Keratinocyte (primary cell): ENCODE results near the gene C12orf50. TPM values are rescaled to one million over a fixed set of nuclear protein-coding genes. Genes with fewer than 3 reads are reported as not detected.

Experiments
- DNase-seq: peaks from one replicate; pipeline ENCODE4 v3.0.0-alpha.2; 2011; ENCODE audit warnings: low read depth, missing footprints, low spot score
- FAIRE-seq: peaks from 2 replicates; lab custom pipeline; 2011; peaks lifted over from hg19 to GRCh38; lab: Jason Lieb, UNC
- H2AFZ ChIP-seq: 2 replicates; pipeline ENCODE4 v1.6.0; 2012; ENCODE audit warnings: low read length, control low read depth, inconsistent platforms; ENCODE audit not compliant: control insufficient read depth
- H3K27ac ChIP-seq: 2 replicates; pipeline ENCODE4 v1.5.1; 2011; ENCODE audit warnings: low read length; ENCODE audit not compliant: control insufficient read depth, insufficient read depth
- H3K27me3 ChIP-seq: 3 replicates; pipeline ENCODE4 v1.6.0; 2011; ENCODE audit warnings: low read length; ENCODE audit not compliant: control insufficient read depth, insufficient read depth; ENCODE audit errors: extremely low read depth
- H3K36me3 ChIP-seq, 2 experiments: 2 replicates in 1 of 2; 3 replicates in 1 of 2; pipeline ENCODE4 v1.5.1; 2011; ENCODE audit warnings: low read length in 2 of 2, mild to moderate bottlenecking in 1 of 2; ENCODE audit not compliant: control insufficient read depth in 2 of 2, insufficient read depth in 2 of 2; ENCODE audit errors: extremely low read depth in 1 of 2
- H3K4me1 ChIP-seq: 3 replicates; pipeline ENCODE4 v1.5.1; 2011; ENCODE audit warnings: low read length; ENCODE audit not compliant: control insufficient read depth, insufficient read depth; ENCODE audit errors: extremely low read depth
- H3K4me2 ChIP-seq: 3 replicates; pipeline ENCODE4 v1.6.0; 2011; ENCODE audit warnings: low read depth, low read length; ENCODE audit not compliant: control insufficient read depth, insufficient read depth; ENCODE audit errors: extremely low read depth
- H3K4me3 ChIP-seq, 3 experiments: fragments of 200-600 bp in 1 of 3; sonication (generic) in 1 of 3; 2 replicates in 2 of 3; 3 replicates in 1 of 3; pipeline ENCODE4 v1.5.1; 2011 to 2016; ENCODE audit warnings: low read length in 3 of 3, mild to moderate bottlenecking in 3 of 3, control low read depth in 2 of 3, inconsistent platforms in 1 of 3, low read depth in 1 of 3, mixed read lengths in 1 of 3, mixed run types in 1 of 3, moderate library complexity in 1 of 3; ENCODE audit not compliant: control insufficient read depth in 2 of 3, insufficient read depth in 2 of 3; ENCODE audit errors: extremely low read depth in 1 of 3
- H3K79me2 ChIP-seq: 2 replicates; pipeline ENCODE4 v1.6.0; 2012; ENCODE audit warnings: low read length; ENCODE audit not compliant: control insufficient read depth, insufficient read depth
- H3K9ac ChIP-seq: 3 replicates; pipeline ENCODE4 v1.6.0; 2011; ENCODE audit warnings: low read length; ENCODE audit not compliant: control insufficient read depth, insufficient read depth; ENCODE audit errors: extremely low read depth
- H3K9me1 ChIP-seq: 3 replicates; pipeline ENCODE4 v1.6.0; 2011; ENCODE audit warnings: low read length; ENCODE audit not compliant: control insufficient read depth, insufficient read depth; ENCODE audit errors: extremely low read depth
- H3K9me3 ChIP-seq: 2 replicates; pipeline ENCODE4 v1.5.1; 2012; ENCODE audit warnings: low read depth, low read length; ENCODE audit not compliant: control insufficient read depth
- H4K20me1 ChIP-seq: 3 replicates; pipeline ENCODE4 v1.6.0; 2011; ENCODE audit warnings: low read length; ENCODE audit not compliant: control insufficient read depth, insufficient read depth; ENCODE audit errors: extremely low read depth
- EZH2 ChIP-seq: IDR thresholded peaks from one replicate; pipeline ENCODE4 v1.6.1; 2012; ENCODE audit warnings: inconsistent platforms, mild to moderate bottlenecking, low read length, moderate library complexity
- dilution Hi-C: fragments of 300-500 bp; cut with MboI; formaldehyde crosslinking; loops from one replicate; pipeline ENCODE4 v1.7.0; 2020; ENCODE audit warnings: low sequenced_read_pairs; ENCODE audit not compliant: extremely low pct_ligation_motif_present
- polyA plus RNA-seq, 5 experiments: library from polyadenylated mRNA; depleted of rRNA in 3 of 5; stranded (reverse) in 3 of 5; stranded (forward) in 1 of 5; unstranded in 1 of 5; fragments of >200 nt; gene quantifications; 1 replicate in 1 of 5; 2 replicates in 3 of 5; 3 replicates in 1 of 5; pipeline versions ENCODE4 v1.2.1 to v1.2.3, GENCODE V29; 2011 to 2012; ENCODE audit warnings: missing spikeins in 2 of 5, low read depth in 1 of 5, low replicate concordance in 1 of 5
- TF ChIP-seq, protein P1 (sequence below), 3 experiments: IDR thresholded peaks in 1 of 3; conservative IDR thresholded peaks in 1 of 3; optimal IDR thresholded peaks in 1 of 3; 2 replicates in 2 of 3; 3 replicates in 1 of 3; pipeline versions ENCODE3 to v1.5.1; 2011; ENCODE audit warnings: low read length in 3 of 3, mild to moderate bottlenecking in 3 of 3, moderate library complexity in 2 of 3, control low read depth in 1 of 3, inconsistent platforms in 1 of 3; ENCODE audit not compliant: insufficient read depth in 2 of 3; ENCODE audit errors: extremely low read depth in 1 of 3

C12orf50 gene
- polyA plus RNA-seq, 1 donor (not counting 4 experiments of a cell fraction or from before 2014, with no cell fraction given), result not detected

- no peaks in the 10 kb centered on the region for H3K36me3 ChIP-seq
- no peaks in the 10 kb centered on the region for H3K9me3 ChIP-seq
- H3K9me1 ChIP-seq, result no peaks in the 10 kb centered on the region
- H4K20me1 ChIP-seq, result no peaks in the 10 kb centered on the region
- TF ChIP-seq EZH2, result no peak
- TF ChIP-seq, protein P1, sequence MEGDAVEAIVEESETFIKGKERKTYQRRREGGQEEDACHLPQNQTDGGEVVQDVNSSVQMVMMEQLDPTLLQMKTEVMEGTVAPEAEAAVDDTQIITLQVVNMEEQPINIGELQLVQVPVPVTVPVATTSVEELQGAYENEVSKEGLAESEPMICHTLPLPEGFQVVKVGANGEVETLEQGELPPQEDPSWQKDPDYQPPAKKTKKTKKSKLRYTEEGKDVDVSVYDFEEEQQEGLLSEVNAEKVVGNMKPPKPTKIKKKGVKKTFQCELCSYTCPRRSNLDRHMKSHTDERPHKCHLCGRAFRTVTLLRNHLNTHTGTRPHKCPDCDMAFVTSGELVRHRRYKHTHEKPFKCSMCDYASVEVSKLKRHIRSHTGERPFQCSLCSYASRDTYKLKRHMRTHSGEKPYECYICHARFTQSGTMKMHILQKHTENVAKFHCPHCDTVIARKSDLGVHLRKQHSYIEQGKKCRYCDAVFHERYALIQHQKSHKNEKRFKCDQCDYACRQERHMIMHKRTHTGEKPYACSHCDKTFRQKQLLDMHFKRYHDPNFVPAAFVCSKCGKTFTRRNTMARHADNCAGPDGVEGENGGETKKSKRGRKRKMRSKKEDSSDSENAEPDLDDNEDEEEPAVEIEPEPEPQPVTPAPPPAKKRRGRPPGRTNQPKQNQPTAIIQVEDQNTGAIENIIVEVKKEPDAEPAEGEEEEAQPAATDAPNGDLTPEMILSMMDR (optimal IDR thresholded peaks at IDR 0.05 in 1 of 3, IDR thresholded peaks at IDR 0.05 in 1 of 3, conservative IDR thresholded peaks at IDR 0.05 in 1 of 3; ENCODE audit: extremely low read depth in 1 of 3, insufficient read depth in 2 of 3, low read length in 3 of 3), result no peak
- dilution Hi-C loops, result no loop called here
- H3K9ac ChIP-seq, result no peak overlapping the region
- no peaks in the 10 kb centered on the region for H3K4me1 ChIP-seq
- no peak overlapping the region for H3K27ac ChIP-seq
- no peak overlapping the region for H3K4me2 ChIP-seq
- no peak for FAIRE-seq
- H3K27me3 ChIP-seq, result no peaks in the 10 kb centered on the region
- DNase-seq, result no peak
- H3K4me3 ChIP-seq, result no peak overlapping the region
- H3K79me2 ChIP-seq, result no peaks in the 10 kb centered on the region
- H2AFZ ChIP-seq, result no peak overlapping the region
These were observed 17.4 kb downstream of the C12orf50 start for GRCh38 chr12:88011755-88012154.

GRCh38 chr12:88006351-88006750, 22.9 kb downstream of the C12orf50 start:
- H3K4me2 ChIP-seq, result no peak overlapping the region
- dilution Hi-C loops, result no loop called here
- H3K27ac ChIP-seq, result no peak overlapping the region
- no peaks in the 10 kb centered on the region for H4K20me1 ChIP-seq
- TF ChIP-seq, protein P1 (optimal IDR thresholded peaks at IDR 0.05 in 1 of 3, IDR thresholded peaks at IDR 0.05 in 1 of 3, conservative IDR thresholded peaks at IDR 0.05 in 1 of 3; ENCODE audit: extremely low read depth in 1 of 3, insufficient read depth in 2 of 3, low read length in 3 of 3), result no peak
- no peak for TF ChIP-seq EZH2
- no peaks in the 10 kb centered on the region for H3K4me1 ChIP-seq
- no peaks in the 10 kb centered on the region for H3K9me3 ChIP-seq
- no peak overlapping the region for H3K9ac ChIP-seq
- FAIRE-seq (no peak), DNase-seq (no peak)
- no peak overlapping the region for H3K4me3 ChIP-seq
- no peaks in the 10 kb centered on the region for H3K27me3 ChIP-seq
- no peak overlapping the region for H2AFZ ChIP-seq
- no peaks in the 10 kb centered on the region for H3K9me1 ChIP-seq
- H3K36me3 ChIP-seq, result no peaks in the 10 kb centered on the region
- H3K79me2 ChIP-seq, result no peaks in the 10 kb centered on the region
